Measurements from ENCODE around the gene WIPI1. TPM values are rescaled to one million over a fixed set of nuclear protein-coding genes. Genes with fewer than 3 reads are reported as not detected.

The WIPI1 gene
- total RNA-seq, 1 experiment from 2014 or later = 33.6 TPM

DNA sequence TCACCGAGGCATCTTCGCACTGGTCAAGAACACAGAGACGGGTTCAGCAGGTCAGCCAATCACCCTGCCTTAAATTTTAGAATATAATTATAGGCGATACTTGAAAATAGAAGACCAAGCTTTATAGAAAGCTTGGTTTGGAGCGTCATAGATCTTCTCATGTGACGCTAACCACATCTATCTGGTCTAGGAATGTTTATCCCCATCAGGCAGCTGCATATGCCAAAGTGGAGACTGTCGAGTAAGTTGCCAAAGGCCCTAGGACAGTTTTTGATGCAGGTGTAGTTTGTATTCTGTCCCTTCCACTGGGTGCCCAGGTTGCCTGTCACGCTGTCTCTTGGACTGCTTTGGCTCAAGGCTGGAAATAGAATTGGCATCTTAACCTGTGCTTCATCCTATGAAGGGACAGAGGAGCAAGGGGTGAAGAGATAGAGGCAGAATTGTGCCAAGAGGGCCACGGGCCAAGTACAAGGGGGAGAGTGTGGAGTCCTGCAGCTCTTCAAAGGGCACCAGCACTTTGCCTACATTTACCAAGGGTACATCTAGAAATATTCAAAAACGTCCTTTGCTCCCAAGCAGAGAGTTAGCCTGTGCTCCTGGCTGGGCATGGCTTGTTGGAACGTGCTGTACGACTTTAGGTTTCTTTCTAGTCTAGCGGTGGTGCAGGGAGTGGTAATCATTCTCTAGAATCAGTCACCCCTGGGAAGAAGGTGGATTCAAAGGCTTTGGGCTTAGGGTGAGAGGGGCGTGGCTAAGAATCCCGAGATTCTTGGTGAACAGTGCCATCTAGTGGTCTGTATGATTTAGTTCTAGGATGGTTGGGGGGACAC lies 5.3 kb upstream of the WIPI1 start:
- in situ Hi-C loops (cut with HindIII; ENCODE audit: low pct_unique_long_range_greater_than_20kb, low sequenced_read_pairs) = no loop called here
- DNase-seq (ENCODE audit: low read depth) = peak; percentile 74

DNA sequence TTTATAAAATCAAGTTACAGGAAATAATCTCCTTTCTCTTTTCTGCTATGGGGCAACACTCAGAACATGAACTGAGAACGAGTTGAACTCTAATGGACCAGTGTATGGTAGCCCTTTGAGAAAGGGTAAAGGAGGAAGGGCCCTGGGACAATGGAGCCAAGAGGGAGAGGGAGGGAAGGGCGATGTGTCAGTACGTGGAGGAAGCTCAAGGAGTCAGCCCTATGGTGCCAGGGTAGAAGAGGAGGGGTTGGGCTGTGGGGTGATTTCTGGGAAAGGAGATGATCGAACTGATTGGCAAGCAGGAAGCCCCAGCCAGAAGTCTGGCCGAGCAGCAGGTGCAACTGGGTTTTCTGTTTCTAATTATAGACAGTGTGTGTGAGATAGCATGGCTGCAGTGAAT lies 4.3 kb upstream of the WIPI1 start:
- DNase-seq (ENCODE audit: low read depth) = no peak
- in situ Hi-C loops (cut with HindIII; ENCODE audit: low pct_unique_long_range_greater_than_20kb, low sequenced_read_pairs) = no loop called here

DNA sequence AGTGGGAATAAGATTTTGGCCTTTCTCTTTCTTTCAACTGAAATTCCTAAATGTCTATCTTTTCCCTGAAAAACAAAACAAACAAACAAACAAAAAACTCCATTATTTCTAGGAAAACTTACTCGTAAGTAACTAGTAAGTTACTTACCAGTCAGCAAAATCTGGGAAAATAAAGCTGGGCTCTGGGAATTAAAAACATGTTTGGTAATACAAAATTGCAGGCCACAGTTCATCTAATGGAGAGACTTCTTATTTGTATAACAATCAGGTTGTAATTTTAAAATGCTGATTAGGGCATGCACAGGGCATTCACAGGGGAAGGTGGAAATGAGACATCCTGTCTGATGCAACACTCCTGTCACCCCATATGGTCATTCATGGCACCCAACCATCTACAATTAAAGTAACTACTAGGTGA lies 3.8 kb upstream of the WIPI1 start:
- no peak for DNase-seq (ENCODE audit: low read depth)

DNA sequence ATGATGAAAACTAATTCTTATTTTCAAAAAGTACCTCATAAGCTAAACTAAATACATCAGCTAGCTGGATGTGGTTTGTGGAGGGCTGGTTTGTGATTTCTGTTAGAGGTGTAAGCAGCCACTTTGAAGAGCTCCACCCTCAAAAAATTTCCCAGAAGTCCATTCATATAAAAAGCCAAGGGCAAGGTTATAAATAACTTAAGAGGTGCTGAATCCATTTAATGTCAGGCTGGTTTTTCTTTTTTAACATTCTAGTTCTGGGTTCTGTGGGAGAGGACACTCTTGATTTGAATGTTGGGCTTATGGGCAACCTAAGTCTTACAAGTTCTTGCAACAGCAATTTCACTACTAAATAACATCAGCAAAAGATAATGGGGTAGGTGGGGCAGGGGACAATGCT lies 3.4 kb upstream of the WIPI1 start:
- no peak for DNase-seq (ENCODE audit: low read depth)
- in situ Hi-C loops (cut with HindIII; ENCODE audit: low pct_unique_long_range_greater_than_20kb, low sequenced_read_pairs) = no loop called here

More for the DNA sequence above, 3.8 kb upstream of the WIPI1 start:
- in situ Hi-C loops (cut with HindIII; ENCODE audit: low pct_unique_long_range_greater_than_20kb, low sequenced_read_pairs) = no loop called here

DNA sequence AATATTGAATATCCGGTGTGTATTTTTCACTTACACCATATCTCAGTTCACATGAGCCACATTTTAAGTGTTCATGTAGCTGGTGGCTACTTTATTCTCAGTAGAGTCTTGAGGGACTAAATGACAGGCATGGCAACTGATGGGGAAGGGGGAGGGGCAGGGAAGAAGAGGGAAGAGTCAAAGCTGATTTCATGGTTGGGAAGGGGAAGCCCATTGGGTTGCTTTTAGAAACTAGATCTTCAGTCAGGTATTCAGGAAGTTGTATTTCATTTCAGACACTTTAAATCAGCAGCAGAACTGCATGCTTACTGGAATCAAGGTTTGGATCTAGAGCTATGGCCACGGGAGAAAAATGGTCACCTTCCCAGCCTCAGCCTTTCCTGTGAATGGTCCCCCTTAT lies 2.9 kb upstream of the WIPI1 start:
- in situ Hi-C loops (cut with HindIII; ENCODE audit: low pct_unique_long_range_greater_than_20kb, low sequenced_read_pairs) = no loop called here
- no peak for DNase-seq (ENCODE audit: low read depth)

DNA sequence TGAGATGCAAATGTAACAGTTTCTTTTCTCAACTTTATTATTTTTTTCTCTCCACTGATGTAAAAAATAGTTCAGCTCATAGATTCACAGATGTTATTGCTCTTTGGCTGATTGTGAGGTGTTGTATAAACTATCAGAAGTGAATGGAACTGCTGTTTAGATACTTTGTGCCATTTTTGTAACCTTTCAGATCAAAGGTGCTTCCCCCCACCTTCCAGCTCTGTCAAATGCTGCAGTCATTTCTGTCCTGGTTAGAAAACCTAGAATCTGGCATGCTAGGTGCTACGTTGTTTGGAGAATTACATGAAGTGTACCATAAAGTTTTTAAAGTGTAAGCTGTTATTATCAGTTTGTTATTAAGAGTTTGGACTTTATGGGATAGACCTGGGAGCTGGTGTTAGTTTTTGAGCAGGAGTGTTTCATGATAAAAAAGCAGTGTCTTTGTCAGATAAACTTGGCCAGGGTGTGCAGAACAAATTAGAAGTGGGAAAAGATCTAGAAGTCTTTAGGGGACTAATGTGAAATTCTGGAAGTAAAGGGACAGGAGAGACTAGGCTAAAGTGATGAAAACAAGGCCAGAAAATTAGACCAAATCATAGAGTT lies 1.8 kb upstream of the WIPI1 start:
- in situ Hi-C loops (cut with HindIII; ENCODE audit: low pct_unique_long_range_greater_than_20kb, low sequenced_read_pairs) = no loop called here
- no peak for DNase-seq (ENCODE audit: low read depth)

DNA sequence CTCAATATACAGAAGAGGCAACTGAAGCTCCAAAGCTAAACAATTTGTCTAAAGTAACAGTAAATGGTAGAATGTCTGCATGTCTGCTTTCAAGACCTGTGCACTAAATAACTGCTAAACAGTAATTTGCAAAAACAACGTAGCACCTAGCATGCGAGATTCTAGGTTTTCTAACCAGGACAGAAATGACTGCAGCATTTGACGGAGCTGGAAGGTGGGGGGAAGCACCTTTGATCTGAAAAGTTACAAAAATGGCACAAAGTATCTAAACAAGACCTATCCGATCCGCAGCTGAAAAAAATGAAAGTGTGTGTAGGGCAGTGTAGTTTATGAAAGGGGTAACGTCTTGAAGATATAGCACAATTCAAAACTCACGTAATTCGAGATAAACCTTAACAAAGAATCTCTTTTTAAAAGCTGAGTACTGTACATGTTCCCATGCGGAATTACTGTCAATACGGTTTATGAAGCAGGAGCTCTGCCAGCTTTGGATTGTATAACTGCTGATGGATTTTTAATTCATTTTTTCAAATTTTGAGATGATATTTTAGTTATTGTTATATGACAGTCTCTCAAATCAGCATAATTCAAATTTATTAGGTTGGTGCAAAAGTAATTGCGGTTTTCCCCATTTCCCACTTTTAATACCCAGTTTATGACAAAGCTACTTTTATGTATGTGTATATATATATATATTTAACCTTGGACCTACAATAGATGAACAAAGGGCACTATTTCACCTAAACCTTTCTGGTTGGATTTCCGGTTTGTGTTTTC lies 1.2 kb upstream of the WIPI1 start:
- in situ Hi-C loops (cut with HindIII; ENCODE audit: low pct_unique_long_range_greater_than_20kb, low sequenced_read_pairs) = no loop called here
- no peak for DNase-seq (ENCODE audit: low read depth)

DNA sequence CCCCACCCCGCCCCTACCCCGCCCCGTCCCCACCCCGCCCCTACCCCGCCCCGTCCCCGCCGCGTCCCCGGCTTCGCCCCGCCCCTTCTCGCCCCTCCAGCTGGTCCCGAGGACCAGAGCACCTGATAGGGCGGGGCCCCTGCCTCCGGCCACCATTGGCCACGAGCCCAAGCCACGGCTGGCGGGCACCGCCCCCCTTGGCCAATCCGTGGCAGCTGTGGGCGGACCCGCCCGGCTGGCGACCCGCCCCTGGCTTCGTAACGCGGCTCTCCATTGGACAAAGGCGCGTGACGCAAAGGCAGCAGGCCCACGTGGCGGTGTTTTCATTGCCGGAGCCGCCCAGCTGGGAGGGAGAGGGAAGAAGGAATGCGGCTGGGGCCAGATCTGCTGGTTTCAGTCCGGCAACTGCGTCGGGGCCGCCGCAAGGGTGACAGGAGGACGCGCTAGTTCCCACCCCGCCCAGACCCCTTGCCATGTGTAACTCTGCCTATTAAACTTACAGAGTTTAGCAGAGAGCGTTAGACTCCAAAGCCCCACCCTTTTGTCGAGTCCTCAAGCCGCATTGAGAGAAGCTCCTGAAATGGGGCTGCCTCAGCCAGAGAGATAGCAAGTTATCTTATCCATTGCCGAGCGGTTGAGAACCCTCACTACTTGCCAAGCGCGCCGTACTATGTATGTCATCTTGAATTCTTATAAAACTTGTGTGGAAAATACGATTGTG lies 403 bp upstream of the WIPI1 start:
- peak; percentile 99 for DNase-seq (ENCODE audit: low read depth)
- in situ Hi-C loops (cut with HindIII; ENCODE audit: low pct_unique_long_range_greater_than_20kb, low sequenced_read_pairs) = no loop called here

DNA sequence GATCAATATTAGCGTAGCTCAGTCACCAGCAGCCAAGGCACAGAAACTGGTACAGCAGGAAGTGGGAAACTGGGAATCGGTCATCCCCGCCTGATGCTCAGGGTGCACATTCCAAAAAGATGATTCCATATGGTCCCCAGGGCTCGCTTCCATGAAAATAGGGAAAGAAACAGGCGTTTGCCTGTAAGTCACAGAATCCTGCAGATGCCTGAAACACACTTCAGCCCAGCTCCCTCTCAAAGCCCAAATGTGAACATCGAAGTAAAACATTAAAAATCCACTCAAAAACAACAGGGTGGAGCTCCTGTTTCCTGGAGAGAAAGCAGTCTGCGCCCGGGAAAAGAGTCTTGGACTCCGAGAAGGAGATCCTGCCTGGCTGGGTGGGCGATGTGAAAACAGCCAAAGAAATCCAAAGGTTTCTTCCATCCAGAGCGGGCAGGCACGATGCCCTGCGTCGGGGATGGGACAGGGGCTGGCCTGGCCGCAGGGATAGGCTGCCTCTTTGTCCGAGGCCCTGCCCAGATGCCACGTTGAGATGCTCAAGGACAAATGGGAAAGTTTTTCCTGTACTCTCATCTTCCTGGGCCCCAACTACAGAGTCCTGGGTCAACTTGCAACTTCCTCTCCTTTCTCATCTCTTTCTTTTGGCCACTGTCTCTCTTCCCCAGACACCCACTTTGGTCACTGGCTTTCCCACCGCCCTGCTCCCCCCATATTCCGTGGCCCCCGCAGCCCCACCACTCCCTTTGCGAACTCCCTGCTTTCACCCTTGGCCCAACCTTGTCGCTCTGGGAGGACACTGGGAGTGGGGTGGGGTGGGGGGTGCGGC lies 743 bp downstream of the WIPI1 start:
- in situ Hi-C loops (cut with HindIII; ENCODE audit: low pct_unique_long_range_greater_than_20kb, low sequenced_read_pairs) = no loop called here
- DNase-seq (ENCODE audit: low read depth) = peak; percentile 81

DNA sequence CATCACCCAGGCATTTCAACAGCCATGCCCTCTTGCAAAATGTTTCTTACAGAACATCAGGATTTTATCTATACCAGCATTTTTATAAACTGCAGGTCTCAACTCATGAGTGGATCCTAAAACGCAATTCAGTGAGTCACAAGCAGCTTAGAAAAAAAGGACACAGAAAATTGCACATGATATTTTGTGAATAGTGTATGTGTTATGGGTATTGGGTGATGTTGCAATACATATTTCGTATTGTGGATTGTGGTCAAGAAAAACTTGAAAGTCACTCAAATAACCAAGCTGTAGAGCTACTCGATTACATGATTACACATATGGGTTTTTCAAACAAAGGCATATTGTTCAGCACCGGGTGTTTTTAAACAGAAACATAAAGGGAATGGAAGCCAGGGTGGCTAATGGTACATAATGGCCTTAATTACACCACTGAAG lies 1.4 kb downstream of the WIPI1 start:
- in situ Hi-C loops (cut with HindIII; ENCODE audit: low pct_unique_long_range_greater_than_20kb, low sequenced_read_pairs) = no loop called here
- no peak for DNase-seq (ENCODE audit: low read depth)

DNA sequence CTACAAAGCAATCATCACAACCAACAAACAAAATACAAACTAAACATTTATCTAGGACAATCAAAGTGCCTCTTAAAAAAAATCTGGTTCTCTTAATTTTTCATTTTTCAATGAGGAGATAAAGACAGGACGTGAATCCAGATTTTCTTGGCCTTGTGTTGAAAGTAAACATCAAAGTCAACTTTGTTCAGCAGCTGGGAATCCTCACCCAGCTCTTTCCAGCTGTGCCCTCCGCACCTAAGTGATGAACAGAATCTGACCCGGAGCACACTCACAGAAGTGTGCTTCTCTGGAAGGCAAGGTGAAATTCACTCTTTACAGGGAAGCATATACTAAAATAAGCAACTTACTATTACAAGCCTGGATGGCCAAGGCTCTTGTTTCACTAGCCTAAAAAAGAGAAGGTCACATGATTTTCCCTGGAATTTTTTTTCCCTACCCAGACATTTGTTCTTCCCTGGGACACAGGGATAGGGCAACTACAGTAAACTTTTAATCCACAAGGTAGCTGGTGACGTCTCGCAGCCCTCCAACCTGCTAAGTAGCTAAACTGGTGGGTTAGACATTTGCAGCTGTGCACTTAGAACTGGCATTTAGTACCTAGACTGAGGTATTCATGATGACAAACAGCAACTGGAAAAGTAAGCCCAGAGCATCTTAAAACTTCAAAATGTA lies 3.2 kb downstream of the WIPI1 start:
- in situ Hi-C loops (cut with HindIII; ENCODE audit: low pct_unique_long_range_greater_than_20kb, low sequenced_read_pairs) = no loop called here
- DNase-seq (ENCODE audit: low read depth) = no peak

DNA sequence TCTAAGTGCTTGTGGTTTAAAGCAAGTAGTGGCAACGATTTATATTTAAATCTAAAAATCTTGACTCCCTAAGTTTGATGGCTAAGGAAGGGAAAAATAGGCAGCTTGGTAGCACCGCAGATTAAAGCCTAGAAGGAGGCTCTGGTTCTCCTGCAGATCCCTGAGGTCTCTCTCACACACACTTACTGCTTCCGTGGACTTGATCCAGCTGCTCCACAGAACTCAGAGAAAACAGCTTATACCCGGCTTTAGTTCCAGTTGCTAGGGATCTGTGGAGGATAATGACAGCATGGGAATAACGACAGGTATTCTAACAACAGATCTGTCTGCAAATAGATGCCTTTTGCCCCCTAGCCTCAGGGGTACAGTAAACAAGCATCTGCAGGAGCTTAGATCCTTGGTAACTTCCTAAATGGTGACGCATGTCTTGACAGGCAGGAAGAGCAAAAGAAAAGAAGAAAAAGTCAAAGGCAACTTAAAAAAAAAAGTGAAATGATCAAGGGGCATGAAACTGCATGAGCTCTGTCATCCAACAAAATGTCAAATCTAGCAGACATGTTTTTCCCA lies 4.5 kb downstream of the WIPI1 start:
- in situ Hi-C loops (cut with HindIII; ENCODE audit: low pct_unique_long_range_greater_than_20kb, low sequenced_read_pairs) = no loop called here
- no peak for DNase-seq (ENCODE audit: low read depth)

DNA sequence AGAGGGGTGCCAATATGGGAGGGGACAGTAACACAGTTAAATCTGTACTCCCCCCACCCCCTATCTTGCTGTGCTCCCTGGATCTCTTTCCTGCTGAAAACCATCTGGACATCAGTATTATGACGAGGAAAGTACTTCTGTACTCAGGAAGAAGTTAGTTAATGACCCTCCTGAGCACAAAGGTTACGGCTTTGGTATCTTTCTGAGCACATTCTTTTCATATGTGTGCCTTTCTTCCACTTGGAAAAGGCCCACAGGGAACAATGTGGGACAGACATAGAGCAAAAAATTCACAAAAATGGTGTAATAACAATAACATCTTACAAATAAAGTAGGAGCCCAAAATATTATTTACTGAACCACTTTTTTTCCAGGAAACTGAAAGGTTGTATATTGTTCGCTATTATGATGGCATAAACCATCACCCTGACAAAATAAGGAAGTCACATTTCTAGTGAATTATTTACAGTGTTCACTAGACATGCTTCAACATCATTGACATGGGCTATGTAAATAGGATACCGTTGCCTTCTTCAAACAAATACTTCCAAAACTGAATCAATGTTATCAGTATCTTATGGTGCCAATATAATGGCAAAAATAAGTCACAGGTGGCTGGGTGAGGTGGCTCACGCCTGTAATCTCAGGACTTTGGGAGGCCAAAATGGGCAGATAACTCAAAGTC lies 5.5 kb downstream of the WIPI1 start:
- DNase-seq (ENCODE audit: low read depth) = no peak
- in situ Hi-C loops (cut with HindIII; ENCODE audit: low pct_unique_long_range_greater_than_20kb, low sequenced_read_pairs) = no loop called here

DNA sequence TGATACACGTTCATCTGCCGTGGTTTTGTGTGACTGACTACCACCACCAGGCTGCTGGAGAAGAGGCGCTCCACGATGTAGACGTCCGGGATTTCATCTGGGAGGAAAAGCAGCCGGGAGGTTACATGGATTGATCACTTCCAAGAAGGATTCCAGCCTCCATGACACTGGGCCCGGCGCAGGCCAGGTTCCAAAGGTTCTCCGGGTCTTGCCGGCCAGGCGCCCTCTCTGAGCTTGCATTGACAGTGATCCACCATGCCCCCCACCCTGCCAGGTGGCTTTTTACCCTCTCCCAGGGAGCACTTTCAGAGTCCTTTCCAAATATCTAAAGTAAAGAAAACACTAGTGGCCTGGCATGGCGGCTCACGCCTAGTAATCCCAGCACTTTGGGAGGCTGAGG lies 6.5 kb downstream of the WIPI1 start:
- DNase-seq (ENCODE audit: low read depth) = no peak
- in situ Hi-C loops (cut with HindIII; ENCODE audit: low pct_unique_long_range_greater_than_20kb, low sequenced_read_pairs) = no loop called here

DNA sequence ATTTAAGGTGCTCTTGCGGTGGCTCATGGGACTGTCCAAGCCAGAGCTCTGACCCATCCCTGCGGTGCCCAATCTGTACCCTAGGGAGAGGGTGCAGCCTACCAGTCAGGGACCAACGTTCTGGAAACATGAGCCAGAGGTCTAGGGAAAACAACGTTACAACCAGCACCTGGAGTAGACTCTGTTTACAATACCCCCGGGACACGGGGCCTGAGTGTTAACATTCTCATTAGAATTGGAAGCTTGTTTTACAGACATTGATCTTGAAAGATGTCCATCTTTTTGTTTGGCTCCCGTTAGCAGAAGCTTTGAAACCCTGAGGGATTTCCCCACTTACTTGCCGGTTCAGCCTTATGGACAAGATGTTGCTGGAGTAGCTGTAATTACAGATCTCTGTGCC lies 6.9 kb downstream of the WIPI1 start:
- in situ Hi-C loops (cut with HindIII; ENCODE audit: low pct_unique_long_range_greater_than_20kb, low sequenced_read_pairs) = no loop called here

DNA sequence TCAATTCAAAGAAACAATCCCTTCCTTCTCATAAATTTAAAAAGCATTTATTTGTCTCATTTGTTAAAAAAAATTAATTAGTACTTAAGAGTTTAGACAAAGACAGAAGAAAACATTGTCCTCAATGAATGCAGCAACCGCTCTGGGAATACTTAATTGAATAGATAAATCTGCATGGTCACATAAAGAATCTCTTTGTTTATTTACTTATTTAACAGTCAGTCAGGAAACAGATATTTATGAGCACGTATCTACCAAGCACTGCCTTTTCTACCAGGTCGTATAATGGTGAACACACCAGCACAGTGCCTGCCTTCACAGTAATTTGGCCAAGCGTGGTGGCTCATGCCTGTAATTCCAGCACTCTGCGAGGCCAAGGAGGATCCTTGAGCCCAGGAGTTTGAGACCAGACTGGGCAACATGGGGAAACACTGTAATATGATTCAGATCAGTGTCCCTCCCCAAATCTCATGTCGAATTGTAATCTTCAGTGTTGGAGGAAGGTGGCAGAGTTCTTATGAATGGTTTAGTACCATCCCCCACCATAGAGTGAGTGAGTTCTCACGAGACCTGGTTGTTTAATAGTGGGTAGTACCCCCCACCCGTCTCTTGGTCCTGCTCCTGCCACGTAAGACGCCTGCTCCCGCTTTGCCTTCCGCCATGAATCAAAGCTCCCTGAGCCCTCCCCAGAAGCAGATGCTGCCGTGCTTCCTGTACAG lies 8.1 kb downstream of the WIPI1 start:
- DNase-seq (ENCODE audit: low read depth) = no peak
- in situ Hi-C loops (cut with HindIII; ENCODE audit: low pct_unique_long_range_greater_than_20kb, low sequenced_read_pairs) = no loop called here

More for the DNA sequence above, 6.9 kb downstream of the WIPI1 start:
- no peak for DNase-seq (ENCODE audit: low read depth)
